HepG2 (cell line): ENCODE measurements around the gene GPR17. TPM values are rescaled to one million over a fixed set of nuclear protein-coding genes. Genes with fewer than 3 reads are reported as not detected.

Experiments used
- ETV5 ChIP-seq: IDR thresholded peaks from 2 replicates; pipeline ENCODE4 v1.6.1; 2018; ENCODE audit warnings: missing biosample characterization, missing genetic modification reagents, inconsistent platforms, borderline replicate concordance
- HMGXB4 ChIP-seq, 2 experiments: sonication (generic) in 1 of 2; formaldehyde crosslinking in 1 of 2; IDR thresholded peaks; 2 replicates each; pipeline versions ENCODE4 v1.4.0 to v1.6.1; 2018 to 2020; ENCODE audit warnings: missing genetic modification reagents in 2 of 2, borderline replicate concordance in 1 of 2, low read depth in 1 of 2, mild to moderate bottlenecking in 1 of 2, missing biosample characterization in 1 of 2
- MXD1 ChIP-seq: sonication (generic); formaldehyde crosslinking; IDR thresholded peaks from 2 replicates; pipeline ENCODE4 v1.4.0; 2020; ENCODE audit warnings: mild to moderate bottlenecking, missing genetic modification reagents
- ZBTB38 ChIP-seq: sonication (generic); formaldehyde crosslinking; IDR thresholded peaks from 2 replicates; pipeline ENCODE4 v1.5.1; 2020; ENCODE audit warnings: mild to moderate bottlenecking, missing genetic modification reagents
- ZBTB49 ChIP-seq: sonication (generic); formaldehyde crosslinking; IDR thresholded peaks from 2 replicates; pipeline ENCODE4 v1.4.0; 2020; ENCODE audit warnings: missing genetic modification reagents, borderline replicate concordance
- ZNF761 ChIP-seq: sonication (generic); formaldehyde crosslinking; conservative IDR thresholded peaks from 2 replicates; pipeline ENCODE4 v1.4.0; 2020; ENCODE audit warnings: mild to moderate bottlenecking, missing genetic modification reagents
- polyA plus RNA-seq, 8 experiments: library from polyadenylated mRNA; depleted of rRNA in 3 of 8; stranded (reverse) in 7 of 8; unstranded in 1 of 8; fragments of >200 nt; fragmentation: Illumina TruSeq in 4 of 8; extraction: Trizol in 4 of 8; gene quantifications; 2 replicates each; pipeline versions ENCODE4 v1.2.1 to v1.2.3, GENCODE V29; 2011 to 2016; ENCODE audit warnings: low read depth in 4 of 8, missing spikeins in 1 of 8, mixed read lengths in 1 of 8; ENCODE audit not compliant: insufficient read depth in 1 of 8
- total RNA-seq, 5 experiments: library from RNA; depleted of rRNA; stranded (reverse); fragments of >200 nt; fragmentation: Illumina TruSeq; extraction: Trizol; gene quantifications; 2 replicates each; pipeline ENCODE4 v1.2.3, GENCODE V29; 2016; ENCODE audit warnings: low read depth in 1 of 5

Gene GPR17
- total and polyA plus RNA-seq, 2 of the 13 experiments (the other 11 are each of a cell fraction or from before 2014, with no cell fraction given) = not detected

GRCh38 chr2:127651971-127652550 is 6.1 kb downstream of the GPR17 start (continued):
- TF ChIP-seq ZBTB49 (no peak), ZBTB38 (CRISPR knock-in tag) (0 out of 2 replicates have a peak, but pooled peaks have one; percentile 22), ETV5 (CRISPR knock-in tag) (peak; percentile 26; the same call in 1 of the 2 replicates), HMGXB4 (CRISPR knock-in tag; IDR thresholded peaks at IDR 0.05; ENCODE audit: borderline replicate concordance in 1 of 2, low read depth in 1 of 2) (0 out of 4 replicates have a peak, but pooled peaks of 1 of the 2 experiments have one; percentile 24), MXD1 (CRISPR knock-in tag) (peak; percentile 53; the same call in 1 of the 2 replicates), ZNF761 (no peak)
